ENCODE results near the gene NFATC1.
A peak's percentile ranks its signal among the peaks of the same experiment; 100 is the strongest.
"Not testable (repeated sequence)": the region's sequence is repeated elsewhere in the genome, so short reads cannot be mapped to it uniquely, and the experiment has no call there.

Gene NFATC1

DNA sequence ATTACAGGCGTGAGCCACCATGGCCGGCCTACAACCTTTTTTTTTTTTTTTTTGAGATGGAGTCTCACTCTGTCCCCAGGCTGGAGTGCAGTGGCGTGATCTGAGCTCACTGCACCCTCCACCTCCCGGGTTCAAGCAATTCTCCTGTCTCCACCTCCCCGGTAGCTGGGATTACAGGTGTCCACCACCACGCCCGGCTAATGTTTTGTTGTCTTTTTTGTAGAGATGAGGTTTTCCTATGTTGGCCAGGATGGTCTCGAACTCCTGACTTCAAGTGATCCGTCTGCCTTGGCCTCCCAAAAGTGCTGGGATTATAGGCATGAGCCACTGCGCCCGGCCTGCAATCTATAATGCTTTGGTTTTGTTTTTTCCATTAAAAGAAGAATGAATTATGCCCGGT is 19.1 kb upstream of the NFATC1 start:
- not testable (repeated sequence) for DNase-seq

DNA sequence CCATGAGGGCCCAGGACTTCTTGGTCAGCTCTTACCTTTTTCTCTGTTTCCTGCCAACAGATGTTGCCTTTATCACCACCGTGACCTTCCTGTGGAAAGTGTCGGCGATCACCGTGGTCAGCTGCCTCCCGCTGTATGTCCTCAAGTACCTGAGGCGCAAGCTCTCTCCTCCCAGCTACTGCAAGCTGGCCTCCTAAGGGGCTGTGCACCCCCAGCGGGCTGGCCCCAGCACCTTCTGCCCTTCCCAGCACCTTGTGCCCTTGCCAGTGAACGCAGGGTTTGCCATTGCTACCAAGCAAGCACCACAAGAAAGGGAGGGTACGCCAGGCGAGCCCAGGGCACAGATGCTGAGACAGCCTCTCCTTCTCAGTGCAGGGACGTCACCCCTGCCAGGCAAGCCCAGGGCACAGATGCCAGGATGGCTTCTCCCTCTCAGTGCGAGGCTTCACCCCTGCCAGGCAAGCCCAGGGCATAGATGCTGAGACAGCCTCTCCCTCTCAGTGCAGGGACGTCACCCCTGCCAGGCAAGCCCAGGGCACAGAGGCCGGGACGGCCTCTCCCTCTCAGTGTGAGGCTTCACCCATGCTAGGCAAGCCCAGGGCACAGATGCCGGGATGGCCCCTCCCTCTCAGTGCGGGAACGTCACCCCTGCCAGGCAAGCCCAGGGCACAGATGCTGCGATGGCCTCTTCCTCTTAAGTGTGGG is 18.4 kb upstream of the NFATC1 start:
- no peak for DNase-seq

DNA sequence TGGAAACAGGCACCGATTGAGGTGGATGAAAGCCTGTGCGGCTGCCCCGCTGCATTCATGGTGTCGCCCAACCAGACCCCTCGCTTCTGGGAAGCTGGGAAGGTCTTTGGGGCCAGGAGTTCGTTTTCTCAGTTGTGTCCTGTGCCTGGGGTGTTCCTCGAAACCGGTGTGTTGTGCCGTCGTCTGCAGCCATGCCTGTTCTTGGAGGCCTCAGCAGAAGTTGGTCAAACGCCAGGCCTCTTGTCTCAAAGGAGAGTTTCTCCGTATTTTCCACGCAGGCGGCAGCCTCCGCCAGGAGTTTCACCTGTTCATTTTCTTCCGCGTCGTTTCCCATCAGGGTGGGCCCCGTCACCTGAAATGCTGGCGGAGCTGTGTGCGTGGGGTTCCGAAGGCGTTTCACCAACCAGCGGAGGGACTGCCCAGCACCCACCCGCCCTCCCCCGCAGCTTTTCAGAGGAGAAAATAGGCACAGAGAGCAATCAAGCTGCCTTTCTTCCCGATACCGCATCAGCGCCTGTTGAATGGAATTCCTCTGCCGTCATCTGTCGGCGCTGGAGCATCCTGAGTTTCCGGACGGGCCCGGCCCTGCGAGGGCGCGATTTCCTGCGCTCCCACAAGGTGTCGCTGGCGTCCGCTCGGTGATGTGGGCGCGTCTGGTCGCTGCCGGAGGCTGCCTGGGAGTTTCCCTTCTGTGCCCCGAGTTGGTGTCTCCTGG is 17.0 kb upstream of the NFATC1 start:
- peak; percentile 86 for DNase-seq

DNA sequence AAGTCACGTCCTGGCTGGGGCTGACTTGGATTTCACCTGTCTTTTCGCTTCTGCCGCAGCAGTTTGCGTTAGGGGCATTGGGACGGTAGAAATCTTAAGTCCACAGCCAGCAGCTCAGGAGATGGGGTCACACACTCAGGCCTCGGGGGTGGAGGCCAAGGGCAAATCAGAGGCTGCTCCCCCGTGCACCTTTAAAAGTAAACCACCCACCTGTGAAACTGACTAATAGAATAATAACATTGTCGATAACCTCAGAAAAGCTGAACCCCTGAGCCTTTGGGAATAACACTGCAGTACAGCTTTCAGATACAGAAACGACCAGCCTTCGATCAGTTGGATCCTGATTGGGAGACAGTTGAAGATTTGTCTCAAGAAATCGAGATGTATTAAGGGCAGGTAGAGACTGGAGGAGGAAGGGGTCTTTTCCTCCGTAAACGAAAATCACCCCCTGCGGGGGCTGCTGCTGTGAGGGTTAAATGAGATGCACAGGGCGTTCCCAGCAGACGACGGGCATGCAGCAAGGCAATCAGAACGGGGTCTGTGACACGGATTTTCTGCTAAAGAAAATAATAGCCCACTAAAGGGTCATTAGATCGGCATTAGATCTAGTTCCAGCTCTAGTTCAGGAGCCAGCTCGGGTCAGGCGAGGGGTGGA is 16.4 kb upstream of the NFATC1 start:
- no peak for DNase-seq

DNA sequence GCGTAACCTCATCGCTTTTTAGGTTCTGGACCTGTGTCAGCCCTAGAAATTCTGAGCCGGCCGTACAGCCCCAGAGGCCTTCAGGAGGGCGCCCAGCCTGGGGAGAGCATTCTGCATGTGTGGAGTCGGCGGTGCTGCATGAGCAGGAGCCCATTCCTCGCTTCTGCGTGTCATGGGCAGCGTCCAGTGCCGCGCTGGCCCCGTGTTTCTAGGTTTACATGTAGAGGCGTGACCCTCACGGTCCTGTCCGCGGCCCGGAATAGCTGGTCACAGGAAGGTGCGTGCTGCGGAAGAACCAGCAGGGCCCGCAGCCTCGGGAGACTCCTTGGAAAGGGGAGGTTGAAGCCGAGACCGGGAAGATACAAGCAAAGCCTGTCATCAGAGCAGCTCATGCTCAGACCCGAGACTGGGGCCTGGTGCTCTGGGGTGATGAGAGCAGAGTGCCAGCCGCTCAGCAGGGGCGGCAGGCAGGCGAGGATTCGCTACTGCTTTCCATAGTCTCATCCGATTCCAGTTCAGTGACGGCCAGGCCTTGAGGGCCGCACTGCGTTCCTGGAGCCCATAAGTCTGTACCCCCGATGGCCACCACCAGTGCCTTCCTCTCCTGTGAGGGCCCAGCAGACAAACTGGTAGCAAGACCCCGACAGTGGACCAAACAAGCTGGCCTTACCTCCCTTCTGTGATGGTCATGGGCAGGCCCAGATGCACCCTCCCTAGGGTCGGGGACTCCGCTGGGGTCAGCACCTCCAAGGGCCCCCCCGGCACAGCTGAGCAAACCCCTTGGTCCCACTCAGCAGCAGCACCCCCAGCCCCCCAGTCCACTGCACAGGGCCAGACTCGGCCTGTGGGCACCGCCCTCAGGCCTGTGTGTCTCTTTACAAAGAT is 15.6 kb upstream of the NFATC1 start:
- no peak for DNase-seq

DNA sequence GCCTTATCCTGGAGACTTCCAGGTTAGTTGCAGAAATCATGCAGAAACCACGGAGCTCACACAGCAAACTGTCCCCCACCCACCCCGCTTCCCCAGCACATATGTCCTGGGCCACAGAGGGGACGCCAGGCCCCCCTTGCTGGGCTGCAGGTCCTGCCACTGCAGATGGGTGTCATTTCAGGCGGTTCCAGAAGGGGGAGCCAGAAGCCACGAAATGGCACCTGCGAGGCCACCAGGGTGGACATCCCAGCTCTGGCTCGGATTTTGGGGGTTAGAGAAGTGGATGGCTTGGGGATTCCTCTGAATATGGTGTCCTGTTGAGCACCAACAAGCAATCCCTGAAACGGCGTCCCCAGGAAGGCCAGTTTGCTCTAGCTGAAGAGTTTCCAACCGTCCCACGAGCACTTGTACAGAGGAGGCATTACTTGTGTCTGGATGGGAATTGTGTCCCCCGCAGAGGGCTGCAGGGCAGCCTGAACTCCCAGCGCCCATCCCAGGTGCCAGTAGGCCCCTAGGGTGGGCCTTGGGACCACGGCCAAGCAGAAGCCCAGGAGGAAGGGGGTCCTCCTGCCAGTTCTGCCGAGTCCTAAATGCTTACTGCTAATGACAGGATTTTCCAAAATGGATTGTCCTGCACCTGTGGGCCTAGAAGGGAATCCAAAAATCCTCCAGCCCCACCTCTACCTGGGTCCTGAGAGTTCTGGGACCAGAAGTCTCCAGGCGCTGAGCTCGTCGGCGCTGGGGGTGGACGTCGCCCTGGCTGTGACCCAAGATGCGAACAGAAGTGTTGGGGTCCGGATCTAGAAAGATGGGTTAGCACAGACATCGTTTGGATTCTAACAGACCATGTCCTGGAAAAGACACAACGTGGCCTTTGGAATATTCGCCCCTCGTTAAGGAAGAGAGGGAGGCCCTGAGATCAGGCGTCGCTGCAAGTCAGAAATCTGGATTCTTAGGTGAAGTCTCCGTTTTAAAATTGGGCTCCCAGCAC is 14.6 kb upstream of the NFATC1 start:
- DNase-seq: peak; percentile 72

DNA sequence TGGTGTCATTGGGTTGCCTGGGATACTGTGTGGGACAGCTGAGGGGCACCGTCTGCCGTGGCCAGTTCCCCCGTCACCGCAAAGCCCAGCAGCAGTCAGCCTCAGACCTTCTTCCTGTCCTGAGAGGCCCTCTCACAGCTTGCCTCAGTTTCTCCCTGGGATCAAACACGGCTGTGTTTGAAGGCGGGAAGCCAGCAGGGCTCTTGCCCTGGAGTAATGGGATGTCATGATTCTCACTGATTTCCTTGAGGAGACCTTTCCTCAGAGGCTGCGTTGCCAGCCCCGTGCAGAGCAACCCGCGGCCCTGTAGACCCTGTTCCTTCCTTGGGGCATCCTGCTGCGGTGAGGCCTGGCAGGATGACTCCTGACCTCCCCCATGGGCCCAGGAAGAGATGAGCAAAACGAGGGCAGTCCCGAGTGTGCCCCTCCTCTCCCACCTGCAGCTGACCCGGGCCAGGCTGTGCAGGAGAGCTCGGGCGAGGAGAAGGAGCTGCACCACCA is 13.9 kb upstream of the NFATC1 start:
- no peak for DNase-seq

DNA sequence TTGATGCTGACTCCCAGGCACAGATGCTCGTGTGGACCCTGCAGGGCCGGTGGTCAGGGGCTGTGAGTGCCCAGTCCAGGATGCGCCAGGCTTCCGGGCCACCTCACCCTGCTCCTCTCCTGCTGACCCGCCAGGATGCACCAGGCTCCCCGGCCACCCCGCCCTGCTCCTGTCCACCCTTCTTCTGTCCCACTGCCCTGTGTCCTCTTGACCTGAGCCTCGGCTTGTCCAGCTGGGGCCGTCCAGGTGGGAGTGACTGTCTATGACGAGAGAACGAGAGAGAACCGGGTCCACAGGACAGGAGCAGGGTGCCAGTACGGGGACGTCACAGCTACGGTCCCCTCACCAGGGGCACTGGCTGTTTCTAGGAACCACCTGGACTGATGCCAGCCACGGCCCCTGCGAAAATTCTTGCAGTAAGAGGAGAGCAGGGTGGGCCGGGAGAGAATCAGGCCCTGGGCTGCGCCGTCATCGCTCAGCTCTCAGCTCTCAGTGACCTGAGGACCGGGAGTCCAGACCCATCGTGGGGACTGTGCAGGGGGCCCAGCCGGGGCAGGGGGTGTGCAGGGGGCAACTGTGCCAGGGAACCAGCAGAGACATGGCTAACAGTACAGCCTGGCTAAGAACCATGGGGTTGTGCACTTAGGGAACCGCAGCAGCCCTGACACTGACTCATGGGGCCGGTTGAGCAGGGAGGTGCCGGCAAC is 12.9 kb upstream of the NFATC1 start:
- no peak for DNase-seq

DNA sequence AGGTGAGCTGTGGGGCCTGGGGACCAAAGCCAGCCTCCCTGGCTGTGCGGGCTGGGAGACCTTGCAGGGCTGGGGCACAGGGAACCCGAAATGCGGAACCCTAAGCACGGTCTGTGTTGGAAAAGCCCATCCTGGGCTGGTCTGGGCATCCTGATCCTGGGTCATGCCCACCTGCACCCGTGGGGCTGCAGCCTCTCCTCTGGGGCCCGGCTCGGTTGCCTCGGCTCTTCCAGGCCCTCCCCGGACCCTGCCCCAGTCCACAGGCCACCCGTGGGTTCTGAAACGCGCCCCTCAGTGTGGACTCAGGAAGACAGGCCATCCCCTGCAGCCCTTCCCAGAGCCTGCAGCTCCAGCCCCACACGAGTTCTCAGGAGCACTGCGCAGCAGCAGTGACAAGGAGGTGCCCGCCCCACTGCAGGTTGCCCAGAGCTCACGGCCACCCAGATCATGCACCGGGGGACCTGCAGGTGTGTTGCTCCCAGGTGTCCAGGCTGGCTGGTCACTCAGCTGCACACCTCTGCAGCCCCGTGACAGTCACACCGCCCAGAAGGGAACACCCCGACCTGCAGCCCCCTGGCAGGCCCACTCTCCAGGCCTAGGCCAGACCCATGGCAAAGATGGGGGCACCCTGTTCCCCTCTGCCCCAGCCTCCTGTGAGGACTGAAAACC is 12.2 kb upstream of the NFATC1 start:
- no peak for DNase-seq

DNA sequence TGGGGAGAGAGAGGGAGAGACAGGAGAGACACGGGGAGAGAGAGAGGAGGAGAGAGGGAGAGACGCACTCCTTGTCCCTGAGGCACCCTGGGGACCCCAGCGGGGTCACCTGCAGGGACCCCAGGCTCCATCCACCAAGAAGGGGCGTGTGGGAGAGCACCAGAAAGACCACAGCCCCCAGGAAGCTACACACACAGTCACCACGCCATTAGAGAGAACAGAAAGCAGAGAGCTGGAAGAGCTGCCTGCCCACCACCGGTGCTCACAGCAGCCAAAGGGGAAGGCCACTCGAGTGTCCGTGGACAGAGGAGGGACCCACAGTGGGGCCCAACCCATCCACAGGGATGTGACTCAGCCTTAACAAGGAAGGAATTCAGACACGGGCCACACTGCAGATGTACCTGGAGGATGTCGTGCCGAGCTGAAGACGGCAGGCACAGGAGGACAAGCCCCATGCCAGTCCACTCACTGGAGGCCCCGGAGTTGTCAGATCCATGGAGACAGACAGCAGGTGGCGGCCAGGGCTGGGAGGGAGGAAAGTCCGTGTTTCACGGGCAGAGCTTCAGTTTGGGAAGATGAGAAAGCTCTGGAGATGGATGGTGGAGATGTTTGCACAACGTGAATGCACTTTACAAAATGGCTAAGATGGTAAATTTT is 11.5 kb upstream of the NFATC1 start:
- no peak for DNase-seq

DNA sequence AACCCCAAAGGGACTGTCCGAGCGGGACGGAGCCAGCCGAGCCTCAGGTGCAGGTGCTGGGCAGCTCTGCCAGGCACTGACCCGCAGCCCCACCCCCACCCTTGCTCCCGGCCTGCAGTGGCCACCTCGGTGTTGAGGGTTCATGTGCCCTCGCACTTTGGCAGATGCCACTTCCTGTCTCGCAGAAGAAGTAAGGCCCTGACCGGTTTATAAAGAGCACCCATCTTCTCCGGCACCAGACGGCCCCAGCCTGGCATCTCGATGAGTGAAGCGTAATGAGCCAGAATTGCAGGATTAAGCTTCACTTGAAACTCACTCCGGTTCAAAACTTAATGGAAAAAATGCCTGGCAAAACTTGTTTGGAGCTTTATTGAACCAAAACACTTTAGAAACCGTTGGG is 10.9 kb upstream of the NFATC1 start:
- DNase-seq: no peak

DNA sequence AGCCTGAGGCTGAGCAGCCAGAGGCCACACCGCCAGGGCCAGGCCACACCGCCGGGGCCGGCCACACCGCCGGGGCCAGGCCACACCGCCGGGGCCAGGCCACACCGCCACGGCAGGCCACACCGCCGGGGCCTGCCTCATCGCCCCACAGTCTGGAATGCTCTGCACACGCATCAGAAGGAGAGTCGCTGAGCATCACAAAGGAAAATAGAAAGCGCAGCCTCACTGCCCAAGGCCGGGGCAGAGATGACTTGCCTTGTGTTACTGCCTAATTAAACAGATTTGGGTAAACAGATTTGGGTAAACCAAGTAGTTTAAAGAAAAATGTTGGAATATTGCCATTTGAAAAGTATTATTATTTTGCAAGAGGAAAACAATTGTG is 10.4 kb upstream of the NFATC1 start:
- DNase-seq: no peak

DNA sequence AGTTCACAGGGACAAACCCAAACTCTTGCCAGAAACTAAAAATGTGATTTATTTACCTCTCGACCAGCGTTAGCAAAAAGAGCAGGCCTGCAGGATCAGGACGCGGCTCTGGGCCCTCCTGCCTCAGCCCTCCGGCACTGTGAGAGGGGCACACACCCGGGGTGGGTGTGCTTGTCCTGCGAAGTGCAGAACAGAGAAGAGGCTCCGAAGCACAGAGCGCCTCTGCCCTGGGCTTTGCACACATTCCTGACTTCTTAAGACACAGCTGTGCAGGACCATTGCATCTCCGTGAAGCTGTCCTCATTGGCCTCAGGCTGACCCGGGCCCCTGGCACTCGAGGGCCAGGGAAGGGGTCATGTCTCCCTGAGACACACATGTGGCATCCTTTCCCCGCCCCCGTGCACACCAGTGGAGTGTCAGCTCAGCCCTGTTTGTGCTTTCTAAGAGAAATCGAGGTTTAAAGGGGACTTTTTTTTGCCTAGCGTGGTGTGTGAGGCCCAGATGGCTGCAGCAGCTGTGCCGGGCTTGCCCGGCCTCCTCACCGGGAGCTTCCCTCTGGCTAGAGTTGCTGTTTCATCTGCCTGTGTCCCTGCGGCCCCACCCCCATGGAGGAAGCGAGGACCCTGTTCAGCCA is 9.9 kb upstream of the NFATC1 start:
- no peak for DNase-seq

DNA sequence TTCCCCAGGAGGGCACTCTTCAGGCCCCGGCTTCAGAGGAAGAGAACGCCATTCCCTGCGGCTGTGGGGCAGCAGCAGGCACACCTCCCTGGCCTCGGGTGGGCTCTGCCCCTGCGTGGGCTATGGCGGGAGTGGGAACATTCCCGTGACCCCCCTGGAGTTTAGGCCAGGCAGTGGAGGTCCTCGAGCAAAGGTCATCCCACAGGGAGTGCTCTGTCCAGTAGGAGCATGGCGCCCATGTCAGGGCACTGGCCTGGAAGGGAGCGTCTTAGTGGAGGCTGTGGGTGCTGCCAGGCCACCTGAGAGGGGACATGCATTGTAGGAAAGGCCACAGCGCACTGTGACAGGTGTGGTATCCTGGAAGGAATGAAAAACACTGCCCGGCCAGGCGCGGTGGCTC is 9.2 kb upstream of the NFATC1 start:
- no peak for DNase-seq

DNA sequence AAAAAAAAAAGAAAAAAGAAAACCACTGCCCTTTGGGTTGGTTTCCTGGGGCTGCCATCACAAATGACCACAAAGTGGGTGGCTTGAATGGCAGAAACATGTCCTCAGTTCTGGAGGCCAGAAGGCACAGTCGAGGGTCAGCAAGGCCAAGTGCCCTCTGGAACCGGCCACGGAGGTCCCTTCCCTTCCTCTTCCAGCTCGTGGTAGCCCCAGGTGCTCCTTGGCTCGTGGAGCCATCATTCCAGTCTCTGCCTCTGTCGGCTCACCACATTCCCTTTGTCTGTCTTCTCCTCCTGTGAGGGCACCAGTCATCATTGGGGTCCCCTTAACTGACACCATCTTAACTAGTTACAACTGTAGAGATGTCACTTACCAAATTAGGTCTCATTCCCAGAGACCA is 8.5 kb upstream of the NFATC1 start:
- no peak for DNase-seq

DNA sequence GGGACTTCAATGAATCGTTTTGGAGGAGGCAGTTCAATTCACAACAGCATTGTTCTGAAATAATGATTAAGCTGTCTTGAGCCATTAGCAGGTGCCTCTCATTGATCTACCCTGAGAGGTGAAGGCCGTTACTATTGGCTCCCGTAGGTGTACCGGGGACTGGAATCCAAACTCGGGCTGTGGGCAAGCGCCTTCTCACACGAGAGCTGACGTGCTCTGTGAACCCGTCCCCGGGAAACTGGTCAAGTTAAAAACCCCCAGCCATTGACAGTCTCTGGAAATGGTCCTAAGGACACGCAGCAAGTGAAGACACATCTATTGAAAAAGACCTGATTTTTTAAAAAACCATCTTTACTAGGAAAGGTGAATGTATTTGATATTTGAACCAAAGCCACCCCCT is 8.1 kb upstream of the NFATC1 start:
- no peak for DNase-seq

DNA sequence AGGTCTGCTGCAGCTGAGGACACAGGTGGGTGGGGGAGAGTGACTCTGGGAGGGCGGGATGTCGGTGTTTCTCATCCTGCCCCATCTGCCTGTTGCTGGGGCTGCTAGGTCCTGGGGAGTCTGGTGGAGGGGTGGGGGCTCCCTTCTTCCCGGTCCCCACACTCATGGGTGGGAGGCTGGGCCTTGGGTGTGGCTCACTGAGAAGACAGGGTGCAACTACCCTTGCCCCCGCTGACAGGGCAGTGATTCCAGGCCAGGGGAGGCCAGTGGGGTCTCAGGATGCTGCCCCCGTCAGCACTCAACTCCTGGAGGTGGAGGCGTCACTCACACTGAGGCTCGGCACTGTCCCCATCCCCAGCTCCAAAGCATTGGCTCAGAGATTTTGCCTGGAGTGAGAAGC is 7.7 kb upstream of the NFATC1 start:
- DNase-seq: no peak

DNA sequence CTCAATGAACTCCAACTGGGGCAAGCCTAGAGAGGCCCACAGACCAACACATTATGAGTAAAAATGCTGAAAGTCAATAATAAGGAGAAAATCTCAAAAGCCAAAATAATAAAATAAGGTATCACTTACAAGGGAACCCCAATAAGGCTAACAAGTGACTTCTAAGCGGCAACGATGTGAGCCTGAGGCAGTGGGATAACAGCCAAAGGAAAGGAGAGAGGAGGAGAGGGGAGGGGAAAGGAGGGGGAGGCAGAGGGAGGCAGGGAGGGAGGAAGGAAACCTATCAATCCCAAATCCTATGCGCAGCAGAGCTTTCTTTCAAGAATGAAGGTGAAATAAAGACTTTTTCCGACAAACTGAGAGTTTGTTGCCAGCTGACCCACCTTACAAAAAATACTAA is 6.0 kb upstream of the NFATC1 start:
- DNase-seq: no peak

DNA sequence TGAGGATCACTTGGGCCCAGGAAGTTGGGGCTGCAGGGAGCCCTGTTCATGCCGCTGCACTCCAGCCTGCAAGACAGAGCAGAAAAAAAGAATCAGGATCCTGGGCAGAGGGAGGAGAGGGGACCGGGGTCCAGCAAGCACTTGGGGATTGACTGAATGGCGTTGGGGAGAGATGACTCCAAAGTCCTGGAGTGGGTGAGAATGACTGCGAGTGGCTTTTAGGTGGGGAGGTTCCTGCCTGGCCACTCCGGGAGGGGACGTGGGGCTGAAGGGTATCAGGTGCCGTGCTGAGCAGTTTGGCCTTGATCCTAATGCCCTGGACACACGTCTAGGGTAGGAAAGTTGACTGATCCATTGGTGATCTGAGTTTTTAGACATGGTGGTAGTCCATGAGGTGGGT is 3.5 kb upstream of the NFATC1 start:
- DNase-seq: no peak

Data from CD4-positive, alpha-beta T cell treated with Interleukin-10 for 1 hour (primary cell).